ENCODE data around the gene FYB1.

Gene FYB1

GRCh38 chr5:39158127-39158593 is 61.2 kb downstream of the FYB1 start:
- DNase-seq: no peak

GRCh38 chr5:39157701-39158100 is 61.7 kb downstream of the FYB1 start:
- DNase-seq: no peak

- no peak for DNase-seq
These were observed 63.3 kb downstream of the FYB1 start for GRCh38 chr5:39156082-39156481.

- DNase-seq: no peak
These were observed 67.6 kb downstream of the FYB1 start for GRCh38 chr5:39151745-39152144.

- no peak for DNase-seq
These were observed 69.4 kb downstream of the FYB1 start for GRCh38 chr5:39149966-39150365.

GRCh38 chr5:39148983-39149534 is 70.3 kb downstream of the FYB1 start:
- DNase-seq: no peak

- no peak for DNase-seq
These were observed 72.4 kb downstream of the FYB1 start for GRCh38 chr5:39146831-39147540.

GRCh38 chr5:39143151-39143860 is 76.1 kb downstream of the FYB1 start:
- no peak for DNase-seq

- no peak for DNase-seq
These were observed 78.7 kb downstream of the FYB1 start for GRCh38 chr5:39140558-39141168.

GRCh38 chr5:39138892-39139291 is 80.5 kb downstream of the FYB1 start:
- DNase-seq: no peak

- no peak for DNase-seq
These were observed 81.4 kb downstream of the FYB1 start for GRCh38 chr5:39137819-39138451.

GRCh38 chr5:39137391-39137790 is 82.0 kb downstream of the FYB1 start:
- DNase-seq: no peak

GRCh38 chr5:39132792-39133191 is 86.6 kb downstream of the FYB1 start:
- DNase-seq: no peak

GRCh38 chr5:39132128-39132447 is 87.3 kb downstream of the FYB1 start:
- no peak for DNase-seq

- no peak for DNase-seq
These were observed 87.9 kb downstream of the FYB1 start for GRCh38 chr5:39131210-39132127.

- no peak for DNase-seq
These were observed 88.6 kb downstream of the FYB1 start for GRCh38 chr5:39130716-39131115.

GRCh38 chr5:39121922-39122321 is 97.4 kb downstream of the FYB1 start:
- DNase-seq: no peak

- DNase-seq: no peak
These were observed 98.0 kb downstream of the FYB1 start for GRCh38 chr5:39121315-39121714.

- no peak for DNase-seq
These were observed 99.3 kb downstream of the FYB1 start for GRCh38 chr5:39120052-39120420.

- no peak for DNase-seq
These were observed 99.8 kb downstream of the FYB1 start for GRCh38 chr5:39119404-39120051.

- DNase-seq: no peak
These were observed 100.7 kb downstream of the FYB1 start for GRCh38 chr5:39118638-39119037.

GRCh38 chr5:39117401-39117800 is 102.0 kb downstream of the FYB1 start:
- DNase-seq: no peak

Measured in effector CD8-positive, alpha-beta T cell (primary cell).